IMR-90 (cell line): Measurements from ENCODE around the gene ASTN2. TPM values are rescaled to one million over a fixed set of nuclear protein-coding genes. Genes with fewer than 3 reads are reported as not detected.

ENCODE experiments used
- ATAC-seq: fragments of 200-7000 bp; cut with Tn5 transposase; 2 replicates; pipeline ENCODE4 v1.9.1; 2020; ENCODE audit warnings: low read depth, mild to moderate bottlenecking, moderate library complexity
- BruUV-seq: library from RNA; stranded (reverse); fragments of 400-500 nt; replicated peaks from 2 replicates; lab custom pipeline; 2021; lab: Mats Ljungman, UMichigan
- CTCF ChIA-PET: fragments of 300-600 bp; formaldehyde crosslinking; extraction: SDS; loops from one replicate; lab custom pipeline; 2021; ENCODE audit warnings: antibody characterized with exemption; lab: Yijun Ruan, JAX
- POLR2A ChIA-PET: fragments of 300-600 bp; sonication (Branson Sonifier 250); formaldehyde crosslinking; loops from one replicate; lab custom pipeline; 2022; ENCODE audit warnings: antibody characterized with exemption; ENCODE audit not compliant: unreplicated experiment; lab: Charles Lee
- DNase-seq: peaks from one replicate; pipeline ENCODE4 v3.0.0; 2013
- H2AFZ ChIP-seq: replicated peaks from 2 replicates; pipeline ENCODE3; 2013; ENCODE audit warnings: low read length, mild to moderate bottlenecking; ENCODE audit not compliant: poor library complexity
- H2AK5ac ChIP-seq: 2 replicates; pipeline ENCODE4 v1.6.1; 2013; ENCODE audit warnings: low read depth, low read length, inconsistent platforms
- H2AK9ac ChIP-seq: replicated peaks from 2 replicates; pipeline ENCODE3; 2013; ENCODE audit warnings: mild to moderate bottlenecking, low read depth, low read length, moderate library complexity; ENCODE audit not compliant: poor library complexity
- H2BK120ac ChIP-seq: 2 replicates; pipeline ENCODE4 v1.6.1; 2013; ENCODE audit warnings: low read depth, low read length, inconsistent platforms
- H2BK15ac ChIP-seq: 3 replicates; pipeline ENCODE4 v1.6.1; 2013; ENCODE audit warnings: low read depth, low read length, inconsistent platforms
- H2BK20ac ChIP-seq: 2 replicates; pipeline ENCODE4 v1.6.1; 2013; ENCODE audit warnings: low read depth, mild to moderate bottlenecking, inconsistent platforms, low read length, moderate library complexity
- H2BK5ac ChIP-seq: 2 replicates; pipeline ENCODE4 v1.6.1; 2013; ENCODE audit warnings: mild to moderate bottlenecking, low read depth, low read length, inconsistent platforms; ENCODE audit not compliant: poor library complexity, severe bottlenecking
- H3K14ac ChIP-seq: replicated peaks from 2 replicates; pipeline ENCODE4 v1.6.1; 2013; ENCODE audit warnings: low read depth, low read length, inconsistent platforms
- H3K18ac ChIP-seq: 2 replicates; pipeline ENCODE4 v1.6.1; 2013; ENCODE audit warnings: low read depth, low read length, control low read depth
- H3K23ac ChIP-seq: 2 replicates; pipeline ENCODE4 v1.6.1; 2013; ENCODE audit warnings: low read depth, low read length, inconsistent platforms
- H3K27ac ChIP-seq: 2 replicates; pipeline ENCODE4 v1.5.1; 2013; ENCODE audit warnings: mild to moderate bottlenecking, control low read depth, low read length; ENCODE audit not compliant: insufficient read depth
- H3K27me3 ChIP-seq: 2 replicates; pipeline ENCODE4 v1.6.1; 2013; ENCODE audit warnings: low read length; ENCODE audit not compliant: control insufficient read depth, insufficient read depth
- H3K36me3 ChIP-seq: 2 replicates; pipeline ENCODE4 v1.6.1; 2013; ENCODE audit warnings: low read length, mixed read lengths; ENCODE audit not compliant: control insufficient read depth, insufficient read depth
- H3K4ac ChIP-seq: 2 replicates; pipeline ENCODE4 v1.6.1; 2013; ENCODE audit warnings: low read depth, low read length, inconsistent platforms
- H3K4me1 ChIP-seq: 2 replicates; pipeline ENCODE4 v1.6.1; 2013; ENCODE audit warnings: low read length, mixed read lengths; ENCODE audit not compliant: control insufficient read depth, insufficient read depth
- H3K4me2 ChIP-seq: 2 replicates; pipeline ENCODE4 v1.6.1; 2013; ENCODE audit warnings: low read depth, mild to moderate bottlenecking, control low read depth, low read length, moderate library complexity
- H3K4me3 ChIP-seq: 2 replicates; pipeline ENCODE4 v1.5.1; 2013; ENCODE audit warnings: low read depth, mild to moderate bottlenecking, control low read depth, low read length, moderate library complexity; ENCODE audit not compliant: insufficient read depth
- H3K56ac ChIP-seq: 2 replicates; pipeline ENCODE4 v1.6.1; 2013; ENCODE audit warnings: low read length, inconsistent platforms; ENCODE audit not compliant: insufficient read depth; ENCODE audit errors: extremely low read depth
- H3K79me1 ChIP-seq, 2 experiments: 2 replicates each; pipeline ENCODE4 v1.6.1; 2013; ENCODE audit warnings: low read length in 2 of 2, inconsistent platforms in 1 of 2, low read depth in 1 of 2
- H3K9ac ChIP-seq: 2 replicates; pipeline ENCODE4 v1.6.1; 2013; ENCODE audit warnings: low read depth, low read length, control low read depth
- H3K9me1 ChIP-seq: 2 replicates; pipeline ENCODE4 v1.6.1; 2013; ENCODE audit warnings: low read length, inconsistent platforms; ENCODE audit not compliant: insufficient read depth
- H3K9me3 ChIP-seq: 2 replicates; pipeline ENCODE4 v1.6.1; 2013; ENCODE audit warnings: low read length; ENCODE audit not compliant: control insufficient read depth, insufficient read depth
- H4K20me1 ChIP-seq: 2 replicates; pipeline ENCODE4 v1.6.1; 2013; ENCODE audit warnings: low read length, inconsistent platforms; ENCODE audit not compliant: insufficient read depth
- H4K5ac ChIP-seq: 2 replicates; pipeline ENCODE4 v1.6.1; 2013; ENCODE audit warnings: mild to moderate bottlenecking, low read depth, low read length, control low read depth
- H4K8ac ChIP-seq, 2 experiments: 2 replicates each; pipeline ENCODE4 v1.6.1; 2013; ENCODE audit warnings: low read depth in 2 of 2, low read length in 2 of 2, control low read depth in 1 of 2, inconsistent platforms in 1 of 2
- H4K91ac ChIP-seq: 2 replicates; pipeline ENCODE4 v1.6.1; 2013; ENCODE audit warnings: low read depth, low read length, inconsistent platforms; ENCODE audit not compliant: insufficient read depth
- BHLHE40 ChIP-seq: fragments of 150-350 bp; IDR thresholded peaks from 2 replicates; pipeline ENCODE4 v1.6.1; 2016; ENCODE audit warnings: mild to moderate bottlenecking, low read depth, low read length
- CEBPB ChIP-seq: IDR thresholded peaks from 2 replicates; pipeline ENCODE4 v1.6.1; 2012; ENCODE audit warnings: low read depth, low read length, improper control_type of control experiment
- CHD1 ChIP-seq: IDR thresholded peaks from 2 replicates; pipeline ENCODE4 v1.6.1; 2012; ENCODE audit warnings: low read depth, low read length, improper control_type of control experiment
- WGBS, 2 experiments: methylation state at CpG; one replicate each; pipeline versions ENCODE4 v1.1.5 to v1.1.7; 2013; ENCODE audit warnings: missing lambda C conversion rate in 2 of 2; ENCODE audit not compliant: insufficient read length in 1 of 2; ENCODE audit errors: extremely low coverage in 2 of 2; 5-methylcytosine and 5-hydroxymethylcytosine counted together
- dilution Hi-C: fragments of 300-500 bp; cut with HindIII; formaldehyde crosslinking; loops from one replicate; pipeline ENCODE4 v1.14.3; 2018; ENCODE audit warnings: low sequenced_read_pairs; ENCODE audit not compliant: unreplicated experiment
- in situ Hi-C: fragments of 300-500 bp; cut with MboI; formaldehyde crosslinking; loops from 3 replicates; pipeline ENCODE4 v1.14.3; 2019; ENCODE audit warnings: low sequenced_read_pairs, inconsistent platforms, mixed read lengths
- intact Hi-C: fragments of 100-400 bp; cut with micrococcal nuclease; formaldehyde crosslinking; loops from 2 replicates; pipeline ENCODE4 v1.10.0; 2022
- polyA plus RNA-seq, 3 experiments: library from polyadenylated mRNA; depleted of rRNA; stranded (reverse); fragments of >200 nt; gene quantifications; 2 replicates each; pipeline ENCODE4 v1.2.3, GENCODE V29; 2012; ENCODE audit warnings: low replicate concordance in 1 of 3
- total RNA-seq: library from RNA; depleted of rRNA; stranded (reverse); fragments of >200 nt; gene quantifications from 2 replicates; pipeline ENCODE4 v1.2.3, GENCODE V29; 2012

The ASTN2 gene
- total and polyA plus RNA-seq, 2 of the 4 experiments (the other 2 are of a cell fraction): 3.8 to 6.8 TPM

DNA sequence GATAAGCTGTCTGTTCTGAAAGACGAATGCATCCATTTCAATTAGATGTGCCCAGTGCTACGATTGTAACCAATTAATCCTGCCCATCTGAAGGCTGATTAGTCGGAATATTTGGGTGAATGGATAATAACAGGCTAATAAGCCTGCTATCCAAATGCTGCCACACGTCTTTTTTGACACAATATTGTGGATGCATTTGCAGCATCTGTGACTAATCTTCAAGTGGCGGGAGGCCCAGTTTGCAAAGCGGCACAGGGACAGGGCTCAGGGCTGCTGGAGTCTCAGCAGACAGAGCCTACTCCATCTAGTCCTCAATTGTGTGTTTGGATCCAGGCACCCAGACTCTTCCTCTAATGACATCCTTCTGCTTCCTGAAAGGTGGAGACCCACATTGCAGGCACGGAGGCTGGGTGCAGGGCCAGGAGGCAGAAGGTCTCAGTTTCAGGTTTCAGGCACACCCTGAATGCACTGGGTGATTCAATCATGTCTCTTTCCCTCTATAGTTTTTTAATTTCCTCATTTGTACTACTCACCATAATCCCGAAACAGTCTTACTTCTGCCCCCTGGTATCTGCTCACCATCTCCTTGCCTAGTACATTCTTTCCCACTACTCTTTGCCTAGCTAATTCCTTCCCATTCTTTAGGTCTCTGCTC lies 169.6 kb downstream of the ASTN2 start:
- Histone ChIP-seq H2BK20ac (no peak overlapping the region), H2AK9ac (no peak overlapping the region), H2AFZ (no peak overlapping the region), H2BK5ac (no peak overlapping the region), H3K9me1 (no peaks in the 10 kb centered on the region), H2AK5ac (no peak overlapping the region), H3K27me3 (no peaks in the 10 kb centered on the region), H3K4me3 (no peak overlapping the region), H3K36me3 (no peaks in the 10 kb centered on the region), H3K18ac (no peak overlapping the region), H3K4me2 (no peak overlapping the region), H4K8ac (no peak overlapping the region), H3K4me1 (no peaks in the 10 kb centered on the region), H3K79me1 (no peaks in the 10 kb centered on the region), H3K4ac (no peak overlapping the region), H4K5ac (no peak overlapping the region), H4K20me1 (no peaks in the 10 kb centered on the region), H3K27ac (no peak overlapping the region), H3K9me3 (peaks cover 4% of the 10 kb centered on the region), H4K91ac (no peak overlapping the region), H3K23ac (no peak overlapping the region), H3K9ac (no peak overlapping the region), H3K56ac (no peak overlapping the region), H2BK15ac (no peak overlapping the region), H3K14ac (no peak overlapping the region), H2BK120ac (no peak overlapping the region)
- DNase-seq: no peak
- ATAC-seq: no peak
- no TSS peak for BruUV-seq
- in situ Hi-C loops: no loop called here
- dilution Hi-C loops: no loop called here
- ChIA-PET POLR2A (no interaction called here), CTCF (no interaction called here)
- intact Hi-C loops: no loop called here
- 48% methylated on average over 3 of the region's 8 CpGs; no CpG with 5 or more reads in 1 of the 2 experiments for WGBS, 2 experiments
- TF ChIP-seq CEBPB (no peak), CHD1 (no peak), BHLHE40 (no peak)
